GM12891 (cell line): ENCODE data around the gene CACNG8.

Experiments used
- PAX5 ChIP-seq: IDR thresholded peaks from 2 replicates; pipeline ENCODE4 v1.6.1; 2011; ENCODE audit warnings: low read length, moderate library complexity, mild to moderate bottlenecking; ENCODE audit not compliant: insufficient read depth, severe bottlenecking
- POLR2A ChIP-seq: IDR thresholded peaks from 2 replicates; pipeline ENCODE4 v1.6.1; 2011; ENCODE audit warnings: low read depth, low read length, control low read depth
- POLR2AphosphoS5 ChIP-seq: IDR thresholded peaks from 2 replicates; pipeline ENCODE4 v1.6.1; 2011; ENCODE audit warnings: low read depth, low read length, control low read depth
- POU2F2 ChIP-seq: IDR thresholded peaks from 2 replicates; pipeline ENCODE4 v1.6.1; 2011; ENCODE audit warnings: low read depth, mild to moderate bottlenecking, control low read depth, low read length, moderate library complexity
- SPI1 ChIP-seq: IDR thresholded peaks from 2 replicates; pipeline ENCODE4 v1.6.1; 2011; ENCODE audit warnings: low read depth, low read length, control low read depth
- TAF1 ChIP-seq: IDR thresholded peaks from 2 replicates; pipeline ENCODE4 v1.6.1; 2011; ENCODE audit warnings: low read depth, low read length, control low read depth

DNA sequence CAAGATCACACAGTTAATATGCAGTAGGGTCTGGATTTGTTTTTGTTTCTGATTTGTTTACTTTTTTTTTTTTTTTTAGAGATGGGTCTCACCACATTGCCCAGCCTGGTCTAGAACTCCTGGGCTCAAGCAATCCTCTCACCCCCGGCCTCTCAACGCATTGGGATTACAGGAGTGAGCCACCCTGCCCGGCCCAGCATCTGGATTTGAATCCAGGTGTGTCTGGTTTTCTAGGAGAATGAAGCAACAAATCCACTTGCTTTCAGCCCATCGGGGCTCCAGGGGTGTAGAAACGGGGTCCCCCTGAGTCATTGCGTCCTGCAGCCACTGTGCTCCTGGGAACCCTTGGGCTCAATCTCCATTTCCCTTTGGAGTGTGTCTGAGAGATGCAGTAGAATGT lies 6.6 kb downstream of the CACNG8 start:
- TF ChIP-seq POLR2A = no peak
- TF ChIP-seq TAF1 = no peak
- TF ChIP-seq POLR2AphosphoS5 = no peak
- no peak for TF ChIP-seq SPI1
- TF ChIP-seq POU2F2 = no peak
- no peak for TF ChIP-seq PAX5
